Choroid plexus epithelial cell (primary cell): ENCODE measurements around the gene IDH2.
A peak's percentile ranks its signal among the peaks of the same experiment; 100 is the strongest.

Source experiments
- DNase-seq: peaks from one replicate; pipeline ENCODE4 v3.0.0-alpha.2; 2010; ENCODE audit warnings: low read depth
- H3K4me3 ChIP-seq: 2 replicates; pipeline ENCODE4 v1.5.1; 2011; ENCODE audit warnings: low read depth, mild to moderate bottlenecking, control low read depth, low read length, moderate library complexity
- TF ChIP-seq, protein P1 (sequence below): conservative IDR thresholded peaks from 2 replicates; pipeline ENCODE4 v1.5.1; 2011; ENCODE audit warnings: low read depth, mild to moderate bottlenecking, control low read depth, inconsistent platforms, low read length, moderate library complexity

The IDH2 gene

DNA sequence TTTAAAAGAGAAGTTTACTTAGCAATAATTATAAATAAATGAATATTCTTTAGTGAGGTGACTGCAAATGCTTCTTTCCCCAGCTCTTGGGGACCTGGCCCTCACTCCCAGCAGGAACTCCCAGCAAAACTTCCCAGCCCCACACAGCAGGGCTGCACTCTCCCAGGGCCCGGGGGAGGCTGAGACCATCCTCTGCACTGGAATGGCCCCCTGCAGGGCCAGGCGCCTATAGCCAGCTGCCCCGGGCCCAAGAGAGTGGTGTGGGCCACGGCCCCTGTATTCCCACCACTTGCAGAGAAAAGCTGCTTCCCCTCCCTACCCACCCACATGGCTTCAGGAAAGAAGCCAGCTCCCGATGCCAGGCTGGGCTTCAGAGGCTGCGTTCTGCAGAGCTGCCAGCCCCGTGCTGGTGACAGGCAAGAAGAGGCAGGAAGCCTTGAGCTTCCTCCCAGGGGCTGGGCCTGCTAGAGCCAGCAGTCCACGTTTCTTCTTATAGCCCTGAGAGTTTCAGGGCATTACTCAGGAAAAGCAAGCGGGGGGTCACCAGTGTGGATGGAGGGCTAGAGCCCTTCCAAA, 20.0 kb downstream of the IDH2 start:
- H3K4me3 ChIP-seq = no peak overlapping the region
- no peak for DNase-seq
- TF ChIP-seq, protein P1, sequence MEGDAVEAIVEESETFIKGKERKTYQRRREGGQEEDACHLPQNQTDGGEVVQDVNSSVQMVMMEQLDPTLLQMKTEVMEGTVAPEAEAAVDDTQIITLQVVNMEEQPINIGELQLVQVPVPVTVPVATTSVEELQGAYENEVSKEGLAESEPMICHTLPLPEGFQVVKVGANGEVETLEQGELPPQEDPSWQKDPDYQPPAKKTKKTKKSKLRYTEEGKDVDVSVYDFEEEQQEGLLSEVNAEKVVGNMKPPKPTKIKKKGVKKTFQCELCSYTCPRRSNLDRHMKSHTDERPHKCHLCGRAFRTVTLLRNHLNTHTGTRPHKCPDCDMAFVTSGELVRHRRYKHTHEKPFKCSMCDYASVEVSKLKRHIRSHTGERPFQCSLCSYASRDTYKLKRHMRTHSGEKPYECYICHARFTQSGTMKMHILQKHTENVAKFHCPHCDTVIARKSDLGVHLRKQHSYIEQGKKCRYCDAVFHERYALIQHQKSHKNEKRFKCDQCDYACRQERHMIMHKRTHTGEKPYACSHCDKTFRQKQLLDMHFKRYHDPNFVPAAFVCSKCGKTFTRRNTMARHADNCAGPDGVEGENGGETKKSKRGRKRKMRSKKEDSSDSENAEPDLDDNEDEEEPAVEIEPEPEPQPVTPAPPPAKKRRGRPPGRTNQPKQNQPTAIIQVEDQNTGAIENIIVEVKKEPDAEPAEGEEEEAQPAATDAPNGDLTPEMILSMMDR = no peak

DNA sequence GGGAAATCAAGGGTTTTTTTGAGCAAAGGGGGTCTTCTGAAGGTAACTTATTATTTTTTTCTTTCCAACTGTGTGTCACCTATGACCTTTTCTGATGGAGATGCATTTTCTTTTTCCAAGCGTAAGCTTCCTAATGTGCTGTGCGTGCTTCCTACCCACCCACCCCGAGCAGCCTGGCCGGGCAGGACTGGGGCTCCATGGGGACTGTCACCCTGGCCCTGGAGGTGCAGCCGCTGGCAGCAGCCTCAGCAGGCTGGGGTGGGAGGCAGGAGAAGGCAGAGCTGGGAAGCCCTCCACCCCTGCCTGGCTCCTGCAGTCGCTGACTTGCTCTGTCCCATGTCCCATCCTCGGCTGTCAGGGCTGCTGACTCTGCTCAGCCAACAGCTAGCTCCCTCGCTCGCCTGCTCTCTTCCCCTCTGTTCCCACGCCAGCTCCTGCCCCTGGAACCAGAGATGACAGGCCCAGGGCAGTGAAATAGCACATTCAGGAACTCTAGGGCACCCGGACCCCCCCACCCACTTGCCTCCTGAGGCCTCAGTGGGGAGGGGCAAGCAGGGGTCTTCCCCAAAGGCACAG, 21.4 kb downstream of the IDH2 start:
- H3K4me3 ChIP-seq = no peak overlapping the region
- TF ChIP-seq, protein P1 = no peak
- no peak for DNase-seq

DNA sequence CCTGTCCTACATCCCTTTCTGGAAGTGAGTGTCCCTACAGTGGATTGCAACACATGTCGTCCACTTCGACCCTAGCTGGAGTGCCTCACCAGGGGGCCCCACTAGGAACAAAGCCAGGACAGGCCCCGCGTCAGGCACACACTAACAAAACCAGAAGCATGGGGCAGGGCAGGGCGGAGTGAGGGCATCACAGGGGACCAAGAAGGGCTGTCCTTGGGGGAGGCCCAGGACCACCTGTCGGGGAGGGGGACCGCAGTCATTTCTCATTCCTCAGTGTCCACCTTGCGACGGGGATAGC, 21.9 kb downstream of the IDH2 start:
- no peak overlapping the region for H3K4me3 ChIP-seq
- TF ChIP-seq, protein P1 = no peak
- DNase-seq = no peak

DNA sequence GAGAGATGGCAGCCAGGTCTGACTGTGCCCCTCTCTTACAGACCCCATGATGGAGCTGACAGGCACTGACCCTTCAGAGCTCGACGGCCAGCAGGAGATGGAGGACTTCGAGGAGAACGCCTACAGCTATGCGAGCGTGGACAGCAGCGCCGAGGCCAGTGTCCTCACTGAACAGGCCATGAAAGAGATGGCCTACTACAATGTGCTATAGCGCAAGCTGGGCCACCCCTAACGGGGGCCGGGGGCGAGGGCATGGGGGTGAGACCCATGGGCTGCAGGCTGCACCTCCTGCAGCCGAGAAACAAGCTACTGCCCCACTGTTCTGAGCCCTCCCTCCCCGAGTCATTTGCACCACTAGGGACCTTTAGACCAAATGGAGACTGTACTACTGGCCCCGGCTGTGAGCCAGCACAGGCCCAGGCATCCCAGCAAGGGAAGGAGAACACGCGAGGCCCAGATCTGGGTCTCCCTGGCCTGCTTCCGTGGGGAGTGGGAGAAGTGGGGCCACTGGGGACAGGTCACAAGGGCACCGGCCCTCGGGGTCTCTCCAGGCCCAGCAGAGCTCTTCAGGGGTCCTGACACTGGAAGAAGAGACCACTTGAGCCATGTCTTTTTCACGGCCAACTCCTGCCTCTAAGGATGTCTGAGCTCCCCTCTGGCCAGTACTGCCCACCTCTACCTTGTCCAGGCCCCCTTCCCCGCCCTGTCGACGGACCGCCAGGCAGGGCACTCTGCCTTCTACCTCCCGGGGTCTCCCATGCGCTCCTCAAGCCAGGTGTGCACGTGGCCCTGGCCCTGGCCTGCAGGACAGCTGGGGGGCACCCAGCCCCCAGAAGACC, 22.4 kb downstream of the IDH2 start:
- no peak for DNase-seq
- TF ChIP-seq, protein P1 = no peak
- no peak overlapping the region for H3K4me3 ChIP-seq

DNA sequence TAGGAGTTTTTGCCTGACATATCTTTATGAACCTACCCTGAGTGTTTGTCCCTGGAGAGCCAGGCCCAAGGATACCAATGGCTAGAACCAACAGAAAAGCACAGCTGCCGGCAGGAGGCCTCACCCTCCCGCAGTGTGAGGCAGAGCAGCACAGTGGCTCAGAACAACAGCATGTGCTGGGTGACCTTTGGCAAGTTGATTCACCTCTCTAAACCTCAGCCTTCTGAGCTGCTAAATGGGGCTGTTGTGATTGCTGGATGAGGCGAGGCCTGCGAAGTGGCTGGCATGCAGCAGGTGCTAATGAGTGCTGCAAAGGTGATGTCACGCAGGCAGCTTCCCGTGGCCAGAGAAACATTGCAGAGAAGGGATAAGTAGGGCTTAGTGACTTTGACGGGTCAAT, 23.3 kb downstream of the IDH2 start:
- TF ChIP-seq, protein P1 = peak; percentile 14
- DNase-seq = peak; percentile 64
- no peak overlapping the region for H3K4me3 ChIP-seq

DNA sequence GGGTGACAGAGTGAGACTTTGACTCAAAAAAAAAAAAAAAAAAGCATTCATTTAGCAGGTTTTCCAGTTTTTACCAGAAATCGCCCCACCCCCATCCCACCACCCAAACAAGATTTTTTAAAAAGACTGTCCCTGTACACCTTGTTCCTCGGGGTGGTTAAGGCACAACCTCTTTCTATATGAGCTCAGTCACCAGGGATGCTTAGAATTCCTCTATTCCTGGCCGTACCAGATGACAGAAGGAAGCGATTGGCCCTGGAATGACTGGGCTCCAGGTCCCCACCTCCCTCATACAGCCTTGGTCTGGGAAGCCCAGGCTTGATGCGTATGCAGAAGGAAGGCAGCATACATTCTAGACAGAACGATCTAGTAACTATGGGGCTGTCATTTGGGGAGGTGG, 25.6 kb downstream of the IDH2 start:
- TF ChIP-seq, protein P1 = no peak
- no peak for DNase-seq
- H3K4me3 ChIP-seq = no peak overlapping the region
